NK-92 treated with Interleukin-12 subunit alpha and Interleukin-12 subunit beta, amount 100 ng/mL, for 24 hours (cell line): Measurements from ENCODE around the gene SKAP1.
"Not testable (repeated sequence)": the region's sequence is repeated elsewhere in the genome, so short reads cannot be mapped to it uniquely, and the experiment has no call there.

Source experiments
- DNase-seq: peaks from one replicate; lab custom pipeline; 2025; lab: John Stamatoyannopoulos, UW

The SKAP1 gene

GRCh38 chr17:48211011-48211410 is 219.0 kb downstream of the SKAP1 start:
- DNase-seq: no peak

GRCh38 chr17:48209973-48210372 is 220.0 kb downstream of the SKAP1 start:
- DNase-seq: no peak

- DNase-seq: no peak
Measured at GRCh38 chr17:48207776-48208544, 222.1 kb downstream of the SKAP1 start.

GRCh38 chr17:48207036-48207435 is 223.0 kb downstream of the SKAP1 start:
- DNase-seq: not testable (repeated sequence)

GRCh38 chr17:48202959-48203358 is 227.1 kb downstream of the SKAP1 start:
- no peak for DNase-seq

- no peak for DNase-seq
Measured at GRCh38 chr17:48198950-48199541, 231.0 kb downstream of the SKAP1 start.

GRCh38 chr17:48195910-48196309 is 234.1 kb downstream of the SKAP1 start:
- DNase-seq: no peak

GRCh38 chr17:48194097-48194550 is 235.9 kb downstream of the SKAP1 start:
- DNase-seq: no peak

- no peak for DNase-seq
Measured at GRCh38 chr17:48192321-48192731, 237.7 kb downstream of the SKAP1 start.

GRCh38 chr17:48191362-48191761 is 238.7 kb downstream of the SKAP1 start:
- no peak for DNase-seq

GRCh38 chr17:48190871-48191270 is 239.1 kb downstream of the SKAP1 start:
- DNase-seq: no peak

- no peak for DNase-seq
Measured at GRCh38 chr17:48187872-48188608, 242.0 kb downstream of the SKAP1 start.

- DNase-seq: not testable (repeated sequence)
Measured at GRCh38 chr17:48186317-48186716, 243.7 kb downstream of the SKAP1 start.

- DNase-seq: no peak
Measured at GRCh38 chr17:48184721-48185120, 245.3 kb downstream of the SKAP1 start.

- no peak for DNase-seq
Measured at GRCh38 chr17:48181653-48182052, 248.4 kb downstream of the SKAP1 start.

GRCh38 chr17:48180842-48181629 is 249.0 kb downstream of the SKAP1 start:
- no peak for DNase-seq

- no peak for DNase-seq
Measured at GRCh38 chr17:48179071-48179945, 250.7 kb downstream of the SKAP1 start.

GRCh38 chr17:48178317-48178716 is 251.7 kb downstream of the SKAP1 start:
- DNase-seq: no peak

GRCh38 chr17:48177816-48178215 is 252.2 kb downstream of the SKAP1 start:
- no peak for DNase-seq

- no peak for DNase-seq
Measured at GRCh38 chr17:48176471-48176855, 253.6 kb downstream of the SKAP1 start.
